IMR-90 (cell line): ENCODE data around the gene ANKS3. TPM values are rescaled to one million over a fixed set of nuclear protein-coding genes. Genes with fewer than 3 reads are reported as not detected.

Experiments
- ATAC-seq: fragments of 200-7000 bp; cut with Tn5 transposase; 2 replicates; pipeline ENCODE4 v1.9.1; 2020; ENCODE audit warnings: low read depth, mild to moderate bottlenecking, moderate library complexity
- BruUV-seq: library from RNA; stranded (reverse); fragments of 400-500 nt; replicated peaks from 2 replicates; lab custom pipeline; 2021; lab: Mats Ljungman, UMichigan
- CTCF ChIA-PET: fragments of 300-600 bp; formaldehyde crosslinking; extraction: SDS; loops from one replicate; lab custom pipeline; 2021; ENCODE audit warnings: antibody characterized with exemption; lab: Yijun Ruan, JAX
- POLR2A ChIA-PET: fragments of 300-600 bp; sonication (Branson Sonifier 250); formaldehyde crosslinking; loops from one replicate; lab custom pipeline; 2022; ENCODE audit warnings: antibody characterized with exemption; ENCODE audit not compliant: unreplicated experiment; lab: Charles Lee
- DNase-seq: peaks from one replicate; pipeline ENCODE4 v3.0.0; 2013
- H2AFZ ChIP-seq: replicated peaks from 2 replicates; pipeline ENCODE3; 2013; ENCODE audit warnings: low read length, mild to moderate bottlenecking; ENCODE audit not compliant: poor library complexity
- H2AK5ac ChIP-seq: 2 replicates; pipeline ENCODE4 v1.6.1; 2013; ENCODE audit warnings: low read depth, low read length, inconsistent platforms
- H2AK9ac ChIP-seq: replicated peaks from 2 replicates; pipeline ENCODE3; 2013; ENCODE audit warnings: mild to moderate bottlenecking, low read depth, low read length, moderate library complexity; ENCODE audit not compliant: poor library complexity
- H2BK120ac ChIP-seq: 2 replicates; pipeline ENCODE4 v1.6.1; 2013; ENCODE audit warnings: low read depth, low read length, inconsistent platforms
- H2BK15ac ChIP-seq: 3 replicates; pipeline ENCODE4 v1.6.1; 2013; ENCODE audit warnings: low read depth, low read length, inconsistent platforms
- H2BK20ac ChIP-seq: 2 replicates; pipeline ENCODE4 v1.6.1; 2013; ENCODE audit warnings: low read depth, mild to moderate bottlenecking, inconsistent platforms, low read length, moderate library complexity
- H2BK5ac ChIP-seq: 2 replicates; pipeline ENCODE4 v1.6.1; 2013; ENCODE audit warnings: mild to moderate bottlenecking, low read depth, low read length, inconsistent platforms; ENCODE audit not compliant: poor library complexity, severe bottlenecking
- H3K14ac ChIP-seq: replicated peaks from 2 replicates; pipeline ENCODE4 v1.6.1; 2013; ENCODE audit warnings: low read depth, low read length, inconsistent platforms
- H3K18ac ChIP-seq: 2 replicates; pipeline ENCODE4 v1.6.1; 2013; ENCODE audit warnings: low read depth, low read length, control low read depth
- H3K23ac ChIP-seq: 2 replicates; pipeline ENCODE4 v1.6.1; 2013; ENCODE audit warnings: low read depth, low read length, inconsistent platforms
- H3K27ac ChIP-seq: 2 replicates; pipeline ENCODE4 v1.5.1; 2013; ENCODE audit warnings: mild to moderate bottlenecking, control low read depth, low read length; ENCODE audit not compliant: insufficient read depth
- H3K27me3 ChIP-seq: 2 replicates; pipeline ENCODE4 v1.6.1; 2013; ENCODE audit warnings: low read length; ENCODE audit not compliant: control insufficient read depth, insufficient read depth
- H3K36me3 ChIP-seq: 2 replicates; pipeline ENCODE4 v1.6.1; 2013; ENCODE audit warnings: low read length, mixed read lengths; ENCODE audit not compliant: control insufficient read depth, insufficient read depth
- H3K4ac ChIP-seq: 2 replicates; pipeline ENCODE4 v1.6.1; 2013; ENCODE audit warnings: low read depth, low read length, inconsistent platforms
- H3K4me1 ChIP-seq: 2 replicates; pipeline ENCODE4 v1.6.1; 2013; ENCODE audit warnings: low read length, mixed read lengths; ENCODE audit not compliant: control insufficient read depth, insufficient read depth
- H3K4me2 ChIP-seq: 2 replicates; pipeline ENCODE4 v1.6.1; 2013; ENCODE audit warnings: low read depth, mild to moderate bottlenecking, control low read depth, low read length, moderate library complexity
- H3K4me3 ChIP-seq: 2 replicates; pipeline ENCODE4 v1.5.1; 2013; ENCODE audit warnings: low read depth, mild to moderate bottlenecking, control low read depth, low read length, moderate library complexity; ENCODE audit not compliant: insufficient read depth
- H3K56ac ChIP-seq: 2 replicates; pipeline ENCODE4 v1.6.1; 2013; ENCODE audit warnings: low read length, inconsistent platforms; ENCODE audit not compliant: insufficient read depth; ENCODE audit errors: extremely low read depth
- H3K79me1 ChIP-seq, 2 experiments: 2 replicates each; pipeline ENCODE4 v1.6.1; 2013; ENCODE audit warnings: low read length in 2 of 2, inconsistent platforms in 1 of 2, low read depth in 1 of 2
- H3K9ac ChIP-seq: 2 replicates; pipeline ENCODE4 v1.6.1; 2013; ENCODE audit warnings: low read depth, low read length, control low read depth
- H3K9me1 ChIP-seq: 2 replicates; pipeline ENCODE4 v1.6.1; 2013; ENCODE audit warnings: low read length, inconsistent platforms; ENCODE audit not compliant: insufficient read depth
- H3K9me3 ChIP-seq: 2 replicates; pipeline ENCODE4 v1.6.1; 2013; ENCODE audit warnings: low read length; ENCODE audit not compliant: control insufficient read depth, insufficient read depth
- H4K20me1 ChIP-seq: 2 replicates; pipeline ENCODE4 v1.6.1; 2013; ENCODE audit warnings: low read length, inconsistent platforms; ENCODE audit not compliant: insufficient read depth
- H4K5ac ChIP-seq: 2 replicates; pipeline ENCODE4 v1.6.1; 2013; ENCODE audit warnings: mild to moderate bottlenecking, low read depth, low read length, control low read depth
- H4K8ac ChIP-seq, 2 experiments: 2 replicates each; pipeline ENCODE4 v1.6.1; 2013; ENCODE audit warnings: low read depth in 2 of 2, low read length in 2 of 2, control low read depth in 1 of 2, inconsistent platforms in 1 of 2
- H4K91ac ChIP-seq: 2 replicates; pipeline ENCODE4 v1.6.1; 2013; ENCODE audit warnings: low read depth, low read length, inconsistent platforms; ENCODE audit not compliant: insufficient read depth
- CEBPB ChIP-seq: IDR thresholded peaks from 2 replicates; pipeline ENCODE4 v1.6.1; 2012; ENCODE audit warnings: low read depth, low read length, improper control_type of control experiment
- CHD1 ChIP-seq: IDR thresholded peaks from 2 replicates; pipeline ENCODE4 v1.6.1; 2012; ENCODE audit warnings: low read depth, low read length, improper control_type of control experiment
- MAFK ChIP-seq: IDR thresholded peaks from 2 replicates; pipeline ENCODE4 v1.6.1; 2012; ENCODE audit warnings: low read depth, low read length, improper control_type of control experiment
- POLR2A ChIP-seq: IDR thresholded peaks from 2 replicates; pipeline ENCODE4 v1.6.1; 2012; ENCODE audit warnings: mild to moderate bottlenecking, low read depth, low read length
- WGBS, 2 experiments: methylation state at CpG; one replicate each; pipeline versions ENCODE4 v1.1.5 to v1.1.7; 2013; ENCODE audit warnings: missing lambda C conversion rate in 2 of 2; ENCODE audit not compliant: insufficient read length in 1 of 2; ENCODE audit errors: extremely low coverage in 2 of 2; 5-methylcytosine and 5-hydroxymethylcytosine counted together
- dilution Hi-C: fragments of 300-500 bp; cut with HindIII; formaldehyde crosslinking; loops from one replicate; pipeline ENCODE4 v1.14.3; 2018; ENCODE audit warnings: low sequenced_read_pairs; ENCODE audit not compliant: unreplicated experiment
- in situ Hi-C: fragments of 300-500 bp; cut with MboI; formaldehyde crosslinking; loops from 3 replicates; pipeline ENCODE4 v1.14.3; 2019; ENCODE audit warnings: low sequenced_read_pairs, inconsistent platforms, mixed read lengths
- intact Hi-C: fragments of 100-400 bp; cut with micrococcal nuclease; formaldehyde crosslinking; loops from 2 replicates; pipeline ENCODE4 v1.10.0; 2022
- polyA plus RNA-seq, 3 experiments: library from polyadenylated mRNA; depleted of rRNA; stranded (reverse); fragments of >200 nt; gene quantifications; 2 replicates each; pipeline ENCODE4 v1.2.3, GENCODE V29; 2012; ENCODE audit warnings: low replicate concordance in 1 of 3
- total RNA-seq: library from RNA; depleted of rRNA; stranded (reverse); fragments of >200 nt; gene quantifications from 2 replicates; pipeline ENCODE4 v1.2.3, GENCODE V29; 2012
- TF ChIP-seq, protein P1 (sequence below): fragments of 150-350 bp; IDR thresholded peaks from 2 replicates; pipeline ENCODE4 v1.6.1; 2016; ENCODE audit warnings: low read depth, mild to moderate bottlenecking, low read length, moderate library complexity, borderline replicate concordance

The ANKS3 gene
- total and polyA plus RNA-seq, 2 of the 4 experiments (the other 2 are of a cell fraction), result 24.4 to 25.0 TPM

DNA sequence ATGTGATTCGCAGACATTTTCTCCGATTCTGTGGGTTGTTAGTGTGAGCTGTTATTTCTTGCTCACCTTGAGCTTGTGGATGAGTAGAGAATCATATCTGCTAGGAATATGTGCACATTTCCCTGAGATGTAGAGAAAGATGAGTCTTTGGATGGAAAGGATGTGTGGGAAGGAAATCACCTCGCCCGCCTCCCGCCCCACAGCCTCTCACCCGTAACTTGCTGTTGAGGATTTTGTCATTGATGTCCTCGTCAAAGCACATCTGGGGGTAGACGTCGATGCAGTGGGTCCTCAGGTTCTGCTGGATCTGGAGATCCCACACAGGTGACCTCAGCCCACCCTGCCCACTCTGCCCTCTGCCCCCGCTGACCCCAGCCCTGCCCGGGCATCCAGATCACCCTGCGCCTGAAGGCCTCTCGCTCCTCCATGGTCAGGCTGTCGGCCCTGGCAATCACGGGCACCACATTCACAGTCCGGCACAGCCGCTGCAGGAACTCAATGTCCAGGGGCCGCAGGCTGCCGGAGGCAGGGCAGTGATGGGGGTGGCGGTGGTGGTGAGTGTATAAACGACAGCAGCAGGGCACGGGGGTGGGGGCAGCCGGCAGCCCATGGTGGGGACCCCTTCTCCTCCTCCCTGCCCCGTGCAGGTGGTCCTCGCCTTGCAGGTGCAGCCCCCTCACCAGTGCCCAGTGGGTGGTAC is 49.3 kb upstream of the ANKS3 start:
- no peak overlapping the region for H2AK9ac ChIP-seq
- no TSS peak for BruUV-seq
- CTCF ChIA-PET, result no interaction called here
- H3K4ac ChIP-seq, result no peak overlapping the region
- H3K9ac ChIP-seq, result no peak overlapping the region
- H2AK5ac ChIP-seq, result no peak overlapping the region
- H4K20me1 ChIP-seq, result no peaks in the 10 kb centered on the region
- ATAC-seq, result no peak
- no peak overlapping the region for H3K18ac ChIP-seq
- no peaks in the 10 kb centered on the region for H3K9me1 ChIP-seq
- H3K36me3 ChIP-seq, result no peaks in the 10 kb centered on the region
- no peak overlapping the region for H4K91ac ChIP-seq
- H3K27me3 ChIP-seq, result no peaks in the 10 kb centered on the region
- no peak overlapping the region for H3K14ac ChIP-seq
- no peak overlapping the region for H3K27ac ChIP-seq
- no peak overlapping the region for H3K23ac ChIP-seq
- H2BK20ac ChIP-seq, result no peak overlapping the region
- no peak overlapping the region for H4K8ac ChIP-seq
- no peak overlapping the region for H4K5ac ChIP-seq
- no peak overlapping the region for H2BK15ac ChIP-seq
- H3K56ac ChIP-seq, result no peak overlapping the region
- intact Hi-C loops (no loop called here), dilution Hi-C loops (no loop called here), in situ Hi-C loops (no loop called here)
- no peak for TF ChIP-seq CHD1
- TF ChIP-seq POLR2A, result no peak
- TF ChIP-seq, protein P1, sequence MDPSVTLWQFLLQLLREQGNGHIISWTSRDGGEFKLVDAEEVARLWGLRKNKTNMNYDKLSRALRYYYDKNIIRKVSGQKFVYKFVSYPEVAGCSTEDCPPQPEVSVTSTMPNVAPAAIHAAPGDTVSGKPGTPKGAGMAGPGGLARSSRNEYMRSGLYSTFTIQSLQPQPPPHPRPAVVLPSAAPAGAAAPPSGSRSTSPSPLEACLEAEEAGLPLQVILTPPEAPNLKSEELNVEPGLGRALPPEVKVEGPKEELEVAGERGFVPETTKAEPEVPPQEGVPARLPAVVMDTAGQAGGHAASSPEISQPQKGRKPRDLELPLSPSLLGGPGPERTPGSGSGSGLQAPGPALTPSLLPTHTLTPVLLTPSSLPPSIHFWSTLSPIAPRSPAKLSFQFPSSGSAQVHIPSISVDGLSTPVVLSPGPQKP, result no peak
- TF ChIP-seq CEBPB, result no peak
- TF ChIP-seq MAFK, result no peak
- 91% methylated on average over 7 of the region's 25 CpGs; no CpG with 5 or more reads in 1 of the 2 experiments for WGBS, 2 experiments
- H3K4me1 ChIP-seq, result no peaks in the 10 kb centered on the region
- DNase-seq, result no peak
- H2BK120ac ChIP-seq, result no peak overlapping the region
- H2BK5ac ChIP-seq, result no peak overlapping the region
- H3K4me2 ChIP-seq, result no peak overlapping the region
- no peaks in the 10 kb centered on the region for H3K9me3 ChIP-seq
- H3K4me3 ChIP-seq, result no peak overlapping the region
- no peaks in the 10 kb centered on the region for H3K79me1 ChIP-seq
- no peak overlapping the region for H2AFZ ChIP-seq
- POLR2A ChIA-PET, result no interaction called here
